ENCODE data around the gene ATP2B1.

DNA sequence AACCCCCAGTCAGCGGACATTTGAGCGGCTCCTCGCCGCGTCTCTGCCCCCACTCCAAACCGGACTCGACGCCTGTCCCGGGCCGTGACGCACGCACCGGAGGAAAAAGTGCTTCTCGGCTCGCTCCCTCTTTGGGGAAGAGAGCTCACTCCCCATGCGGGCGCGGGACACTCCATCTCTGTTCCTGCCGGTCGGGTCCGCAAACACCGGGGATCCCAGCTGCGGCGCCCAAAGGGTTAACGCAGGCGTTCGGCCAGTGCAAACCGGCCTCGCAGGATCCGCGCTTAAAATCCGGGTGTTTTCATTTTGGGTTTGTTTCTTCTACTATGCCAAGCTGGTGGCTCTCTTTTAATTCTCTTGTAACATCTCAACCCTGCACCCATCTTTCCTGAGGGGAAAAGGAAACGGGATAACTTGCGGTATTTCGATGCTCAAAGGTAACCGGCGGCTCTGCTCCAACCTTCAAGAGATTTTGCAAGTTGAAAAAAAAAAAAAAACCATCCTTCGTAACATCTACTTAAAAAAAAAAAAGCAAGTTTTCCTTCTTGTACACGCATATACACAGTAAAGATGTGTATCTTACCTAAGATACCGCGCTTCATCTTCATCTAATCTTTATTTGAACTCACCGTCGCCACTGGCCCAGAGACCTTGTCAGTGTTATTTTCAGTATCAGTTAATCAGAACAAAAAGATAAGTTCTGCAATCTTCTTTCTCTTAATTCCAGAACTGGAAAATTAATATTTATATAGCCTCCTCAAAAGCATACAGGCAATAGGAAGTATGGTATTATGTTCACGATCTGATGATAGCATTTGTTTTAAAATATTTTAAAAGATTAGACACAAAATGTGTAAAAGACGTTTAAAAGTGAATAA, 1.6 kb upstream of the ATP2B1 start:
- TF ChIP-seq, protein P1, sequence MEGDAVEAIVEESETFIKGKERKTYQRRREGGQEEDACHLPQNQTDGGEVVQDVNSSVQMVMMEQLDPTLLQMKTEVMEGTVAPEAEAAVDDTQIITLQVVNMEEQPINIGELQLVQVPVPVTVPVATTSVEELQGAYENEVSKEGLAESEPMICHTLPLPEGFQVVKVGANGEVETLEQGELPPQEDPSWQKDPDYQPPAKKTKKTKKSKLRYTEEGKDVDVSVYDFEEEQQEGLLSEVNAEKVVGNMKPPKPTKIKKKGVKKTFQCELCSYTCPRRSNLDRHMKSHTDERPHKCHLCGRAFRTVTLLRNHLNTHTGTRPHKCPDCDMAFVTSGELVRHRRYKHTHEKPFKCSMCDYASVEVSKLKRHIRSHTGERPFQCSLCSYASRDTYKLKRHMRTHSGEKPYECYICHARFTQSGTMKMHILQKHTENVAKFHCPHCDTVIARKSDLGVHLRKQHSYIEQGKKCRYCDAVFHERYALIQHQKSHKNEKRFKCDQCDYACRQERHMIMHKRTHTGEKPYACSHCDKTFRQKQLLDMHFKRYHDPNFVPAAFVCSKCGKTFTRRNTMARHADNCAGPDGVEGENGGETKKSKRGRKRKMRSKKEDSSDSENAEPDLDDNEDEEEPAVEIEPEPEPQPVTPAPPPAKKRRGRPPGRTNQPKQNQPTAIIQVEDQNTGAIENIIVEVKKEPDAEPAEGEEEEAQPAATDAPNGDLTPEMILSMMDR (IDR thresholded peaks at IDR 0.05): no peak
- no peak for TF ChIP-seq POLR2A (IDR thresholded peaks at IDR 0.05)
